Neural crest cell (in vitro differentiated cells): Measurements from ENCODE around the gene SPRR3. TPM values are rescaled to one million over a fixed set of nuclear protein-coding genes. Genes with fewer than 3 reads are reported as not detected.

Source experiments
- DNase-seq: peaks from one replicate; pipeline ENCODE4 v3.0.0; 2021; ENCODE audit warnings: low read depth, mixed read lengths, low spot score
- H3K27ac Mint-ChIP-seq: one replicate; pipeline ENCODE4 v1.8.0; 2021; ENCODE audit warnings: mild to moderate bottlenecking, mixed read lengths; ENCODE audit not compliant: unreplicated experiment
- H3K27me3 Mint-ChIP-seq: 2 replicates; pipeline ENCODE4 v1.8.0; 2021; ENCODE audit warnings: low read depth, mild to moderate bottlenecking, mixed read lengths
- H3K36me3 Mint-ChIP-seq: 2 replicates; pipeline ENCODE4 v1.8.0; 2021; ENCODE audit warnings: low read depth, mild to moderate bottlenecking, mixed read lengths
- H3K4me1 Mint-ChIP-seq: 2 replicates; pipeline ENCODE4 v1.8.0; 2021; ENCODE audit warnings: mixed read lengths
- H3K4me3 Mint-ChIP-seq: one replicate; pipeline ENCODE4 v1.8.0; 2021; ENCODE audit warnings: mild to moderate bottlenecking, mixed read lengths
- H3K9me3 Mint-ChIP-seq: 2 replicates; pipeline ENCODE4 v1.8.0; 2021; ENCODE audit warnings: mixed read lengths
- total RNA-seq: library from RNA; stranded (reverse); gene quantifications from 2 replicates; pipeline ENCODE4 v1.2.1, GENCODE V29; 2021
- TF ChIP-seq, protein P1 (sequence below): fragments of 200-600 bp; sonication (generic); conservative IDR thresholded peaks from 2 replicates; pipeline ENCODE4 v1.5.0; 2021; ENCODE audit warnings: antibody characterized with exemption, mild to moderate bottlenecking

SPRR3 gene
- total RNA-seq, 1 donor from 2014 or later = not detected

DNA sequence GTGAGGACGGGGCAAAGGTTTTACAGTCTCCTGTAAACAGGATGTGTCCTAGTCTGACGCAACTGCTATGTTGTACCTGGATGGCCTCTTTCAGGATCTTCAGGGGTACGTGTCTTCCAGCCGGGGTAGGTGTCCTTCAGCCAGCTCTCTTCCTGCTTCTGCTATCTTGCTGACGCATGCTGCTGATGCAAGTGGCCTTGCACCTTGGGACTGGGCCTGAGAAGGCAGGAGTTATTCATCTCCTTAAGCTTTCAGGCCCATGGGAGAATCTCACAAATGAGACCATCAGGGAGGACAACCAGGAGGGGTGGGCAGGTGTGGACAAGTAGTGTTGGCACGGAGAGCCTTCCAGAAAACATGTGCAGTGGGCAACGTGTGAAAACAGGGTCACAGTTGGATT lies 21.6 kb downstream of the SPRR3 start:
- TF ChIP-seq, protein P1, sequence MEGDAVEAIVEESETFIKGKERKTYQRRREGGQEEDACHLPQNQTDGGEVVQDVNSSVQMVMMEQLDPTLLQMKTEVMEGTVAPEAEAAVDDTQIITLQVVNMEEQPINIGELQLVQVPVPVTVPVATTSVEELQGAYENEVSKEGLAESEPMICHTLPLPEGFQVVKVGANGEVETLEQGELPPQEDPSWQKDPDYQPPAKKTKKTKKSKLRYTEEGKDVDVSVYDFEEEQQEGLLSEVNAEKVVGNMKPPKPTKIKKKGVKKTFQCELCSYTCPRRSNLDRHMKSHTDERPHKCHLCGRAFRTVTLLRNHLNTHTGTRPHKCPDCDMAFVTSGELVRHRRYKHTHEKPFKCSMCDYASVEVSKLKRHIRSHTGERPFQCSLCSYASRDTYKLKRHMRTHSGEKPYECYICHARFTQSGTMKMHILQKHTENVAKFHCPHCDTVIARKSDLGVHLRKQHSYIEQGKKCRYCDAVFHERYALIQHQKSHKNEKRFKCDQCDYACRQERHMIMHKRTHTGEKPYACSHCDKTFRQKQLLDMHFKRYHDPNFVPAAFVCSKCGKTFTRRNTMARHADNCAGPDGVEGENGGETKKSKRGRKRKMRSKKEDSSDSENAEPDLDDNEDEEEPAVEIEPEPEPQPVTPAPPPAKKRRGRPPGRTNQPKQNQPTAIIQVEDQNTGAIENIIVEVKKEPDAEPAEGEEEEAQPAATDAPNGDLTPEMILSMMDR = no peak
- H3K27ac Mint-ChIP-seq = no peak overlapping the region
- H3K4me1 Mint-ChIP-seq = no peaks in the 10 kb centered on the region
- peaks cover 14% of the 10 kb centered on the region for H3K27me3 Mint-ChIP-seq
- no peaks in the 10 kb centered on the region for H3K36me3 Mint-ChIP-seq
- H3K9me3 Mint-ChIP-seq = no peaks in the 10 kb centered on the region
- no peak overlapping the region for H3K4me3 Mint-ChIP-seq
- DNase-seq = no peak

DNA sequence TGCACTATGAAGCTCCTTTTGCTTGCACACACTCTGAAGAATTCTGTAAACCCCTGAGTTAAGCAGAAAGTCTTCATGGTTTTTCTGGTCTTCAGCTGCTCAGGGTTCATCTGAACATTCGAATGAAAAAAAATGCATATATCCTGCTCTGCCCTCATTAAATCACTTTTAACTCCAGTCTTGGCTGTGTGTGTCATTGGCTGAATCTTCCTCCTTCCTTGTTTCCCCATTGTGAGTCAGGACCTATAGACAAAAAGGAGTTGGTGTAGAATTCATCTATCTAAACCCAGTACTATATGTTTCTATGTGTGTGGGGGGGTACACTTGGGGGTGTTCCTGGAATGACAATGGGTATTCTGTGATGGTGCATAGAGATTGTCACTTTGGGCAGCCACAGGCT lies 22.9 kb downstream of the SPRR3 start:
- Mint-ChIP-seq H3K27ac (no peak overlapping the region), H3K9me3 (peaks cover 5% of the 10 kb centered on the region), H3K4me1 (no peaks in the 10 kb centered on the region), H3K27me3 (peaks cover 11% of the 10 kb centered on the region), H3K36me3 (no peaks in the 10 kb centered on the region), H3K4me3 (no peak overlapping the region)
- TF ChIP-seq, protein P1 = no peak
- DNase-seq = no peak

DNA sequence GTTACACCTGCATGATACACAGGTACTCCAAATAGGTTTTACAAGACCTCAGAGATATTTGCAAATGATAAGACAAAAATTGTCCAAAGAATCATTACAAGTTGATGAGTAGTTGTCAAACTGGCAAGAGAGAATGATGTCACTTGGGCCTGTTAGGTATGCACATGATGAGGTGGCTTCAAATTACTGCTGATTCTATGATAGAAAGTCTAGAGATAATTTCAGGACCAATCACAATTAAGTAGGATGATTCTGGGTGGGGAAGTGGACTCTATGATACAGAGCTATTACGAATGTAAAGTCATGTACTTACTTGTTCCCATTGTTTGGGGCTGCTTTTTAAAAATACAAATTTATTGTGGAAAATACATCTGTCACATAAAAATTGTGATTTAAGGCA lies 24.2 kb downstream of the SPRR3 start:
- DNase-seq = no peak
- no peak overlapping the region for H3K4me3 Mint-ChIP-seq
- no peak overlapping the region for H3K27ac Mint-ChIP-seq
- H3K9me3 Mint-ChIP-seq = peaks cover 5% of the 10 kb centered on the region
- H3K27me3 Mint-ChIP-seq = peaks cover 2% of the 10 kb centered on the region
- TF ChIP-seq, protein P1 = no peak
- no peaks in the 10 kb centered on the region for H3K36me3 Mint-ChIP-seq
- no peaks in the 10 kb centered on the region for H3K4me1 Mint-ChIP-seq

DNA sequence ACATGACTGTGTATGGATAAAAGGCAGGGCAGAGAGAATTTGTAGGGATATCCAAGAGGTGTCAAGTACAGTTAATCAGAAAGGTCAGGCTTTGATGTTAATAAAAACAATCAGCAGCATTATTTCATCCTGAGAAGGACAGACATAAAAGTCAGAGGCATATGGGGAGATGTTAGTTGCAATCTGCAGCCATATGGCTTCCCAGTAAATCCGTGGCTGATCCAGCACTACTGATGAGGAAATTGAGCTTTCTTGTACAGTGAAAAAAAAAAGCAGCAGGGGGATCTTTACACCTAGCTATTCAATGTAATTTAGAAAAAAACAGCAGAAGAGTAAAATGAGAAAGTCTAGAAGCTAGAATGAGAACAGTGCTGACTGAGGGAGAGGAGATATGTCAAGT lies 27.2 kb downstream of the SPRR3 start:
- H3K27ac Mint-ChIP-seq = no peak overlapping the region
- no peaks in the 10 kb centered on the region for H3K4me1 Mint-ChIP-seq
- no peak overlapping the region for H3K4me3 Mint-ChIP-seq
- peaks cover 5% of the 10 kb centered on the region for H3K27me3 Mint-ChIP-seq
- no peak for DNase-seq
- TF ChIP-seq, protein P1 = no peak
- no peaks in the 10 kb centered on the region for H3K36me3 Mint-ChIP-seq
- peaks cover 5% of the 10 kb centered on the region for H3K9me3 Mint-ChIP-seq

DNA sequence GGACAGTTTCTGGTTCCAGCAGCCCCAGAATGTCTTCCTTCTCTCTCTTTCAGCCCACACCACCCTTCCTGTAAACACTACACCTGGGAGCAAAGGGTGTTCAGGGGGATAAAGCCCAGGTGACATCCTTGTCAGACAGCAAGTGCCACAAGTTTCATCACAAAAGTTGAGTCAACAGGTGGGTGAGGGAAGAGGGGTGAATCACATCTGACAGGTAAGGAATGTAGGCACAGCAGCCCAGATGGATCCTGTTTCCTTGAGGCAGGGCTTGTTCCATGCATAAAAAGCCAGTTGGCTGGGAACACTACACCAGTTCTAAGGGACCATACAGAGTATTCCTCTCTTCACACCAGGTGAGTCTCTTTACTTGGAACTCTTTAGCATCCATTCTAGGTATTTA lies 29.3 kb downstream of the SPRR3 start, which contains the start of gene SPRR1B:
Gene SPRR1B (plus strand): TSS at position 309 of the 400 bp plus-strand sequence. CDS start 1,143 bp downstream, outside the sequence.
- Mint-ChIP-seq H3K36me3 (no peaks in the 10 kb centered on the region), H3K4me1 (no peaks in the 10 kb centered on the region), H3K27me3 (peaks cover 7% of the 10 kb centered on the region), H3K4me3 (no peak within 1 kb of the TSS), H3K9me3 (peaks cover 5% of the 10 kb centered on the region), H3K27ac (no peak within 1 kb of the TSS)
- TF ChIP-seq, protein P1 = no peak
- no peak for DNase-seq

DNA sequence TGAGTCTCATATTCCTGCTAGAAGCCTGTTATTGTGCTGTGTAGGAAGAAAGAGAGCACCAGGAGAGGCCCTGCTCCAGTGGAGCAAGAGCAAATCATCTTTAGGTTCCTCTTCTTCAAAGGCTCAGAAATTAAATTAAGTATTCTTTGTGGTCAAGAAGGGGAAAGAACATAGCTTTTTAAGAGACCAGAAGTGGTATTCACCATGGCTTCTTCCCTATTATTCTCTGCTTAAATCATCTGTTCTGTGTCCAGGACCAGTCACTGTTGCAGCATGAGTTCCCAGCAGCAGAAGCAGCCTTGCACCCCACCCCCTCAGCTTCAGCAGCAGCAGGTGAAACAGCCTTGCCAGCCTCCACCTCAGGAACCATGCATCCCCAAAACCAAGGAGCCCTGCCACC lies 30.5 kb downstream of the SPRR3 start:
- Mint-ChIP-seq H3K9me3 (peaks cover 5% of the 10 kb centered on the region), H3K27ac (no peak overlapping the region), H3K27me3 (peaks cover 11% of the 10 kb centered on the region), H3K36me3 (no peaks in the 10 kb centered on the region), H3K4me1 (no peaks in the 10 kb centered on the region), H3K4me3 (no peak overlapping the region)
- DNase-seq = no peak
- TF ChIP-seq, protein P1 = no peak
